GM21717 (cell line): ENCODE data around the gene ARMC5.
"Not testable (repeated sequence)": the region's sequence is repeated elsewhere in the genome, so short reads cannot be mapped to it uniquely, and the experiment has no call there.

Source experiments
- ATAC-seq: cut with Tn5 transposase; IDR thresholded peaks from one replicate; pipeline ENCODE4 v1.9.1; 2021; ENCODE audit warnings: mild to moderate bottlenecking, moderate library complexity; ENCODE audit not compliant: unreplicated experiment

The ARMC5 gene

GRCh38 chr16:31476303-31477219 is 17.3 kb downstream of the ARMC5 start:
- ATAC-seq, result no peak

GRCh38 chr16:31477220-31478216 is 18.2 kb downstream of the ARMC5 start:
- ATAC-seq, result no peak

GRCh38 chr16:31478956-31479355 is 19.7 kb downstream of the ARMC5 start:
- no peak for ATAC-seq

GRCh38 chr16:31479751-31480150 is 20.4 kb downstream of the ARMC5 start:
- no peak for ATAC-seq

- no peak for ATAC-seq
Measured at GRCh38 chr16:31480851-31481536, 21.7 kb downstream of the ARMC5 start.

- ATAC-seq, result no peak
Measured at GRCh38 chr16:31483081-31483480, 23.8 kb downstream of the ARMC5 start, which contains the start of gene SLC5A2. Gene SLC5A2 (plus strand): TSS chr16:31483123. CDS start chr16:31483137, 14 bp downstream.

- not testable (repeated sequence) for ATAC-seq
Measured at GRCh38 chr16:31484048-31484447, 24.7 kb downstream of the ARMC5 start.

- no peak for ATAC-seq
Measured at GRCh38 chr16:31484491-31485171, 25.3 kb downstream of the ARMC5 start.

- ATAC-seq, result no peak
Measured at GRCh38 chr16:31485571-31485970, 26.3 kb downstream of the ARMC5 start.

GRCh38 chr16:31486045-31486444 is 26.7 kb downstream of the ARMC5 start:
- no peak for ATAC-seq

- ATAC-seq, result no peak
Measured at GRCh38 chr16:31487071-31487719, 27.9 kb downstream of the ARMC5 start.

GRCh38 chr16:31487720-31488467 is 28.6 kb downstream of the ARMC5 start:
- ATAC-seq, result peak; percentile 73

- ATAC-seq, result no peak
Measured at GRCh38 chr16:31488468-31489297, 29.4 kb downstream of the ARMC5 start.

GRCh38 chr16:31489298-31489564 is 29.9 kb downstream of the ARMC5 start:
- no peak for ATAC-seq

GRCh38 chr16:31489616-31490584 is 30.6 kb downstream of the ARMC5 start:
- no peak for ATAC-seq

- ATAC-seq, result no peak
Measured at GRCh38 chr16:31491778-31492418, 32.6 kb downstream of the ARMC5 start.
